Measurements from ENCODE around the gene GPR78.
A peak's percentile ranks its signal among the peaks of the same experiment; 100 is the strongest.

The GPR78 gene

GRCh38 chr4:8557151-8558076 is 22.8 kb upstream of the GPR78 start:
- Histone ChIP-seq H3K36me3 (ENCODE audit: control insufficient read depth in 1 of 2, insufficient read depth in 2 of 2, low read length in 2 of 2) (no peaks in the 10 kb centered on the region), H3K4me3 (ENCODE audit: low read depth, low read length) (no peak overlapping the region), H4K91ac (ENCODE audit: low read depth, low read length) (peak overlapping the region; percentile 93), H3K27me3 (ENCODE audit: insufficient read depth, low read length) (no peaks in the 10 kb centered on the region), H3K18ac (ENCODE audit: low read length) (peak overlapping the region; percentile 51), H4K12ac (ENCODE audit: low read depth, low read length) (peak overlapping the region; percentile 39), H3K27ac (ENCODE audit: low read depth, low read length) (peak overlapping the region; percentile 51), H3K79me1 (ENCODE audit: low read length) (peaks cover 57% of the 10 kb centered on the region), H2BK120ac (ENCODE audit: insufficient read depth, low read length, poor library complexity) (peak overlapping the region; percentile 94), H3K9ac (ENCODE audit: low read length) (no peak overlapping the region), H2AK5ac (ENCODE audit: low read length) (peak overlapping the region; percentile 92), H3K14ac (ENCODE audit: low read length) (peak overlapping the region; percentile 76), H3K4me1 (ENCODE audit: control insufficient read depth in 1 of 2, insufficient read depth in 2 of 2, low read length in 2 of 2) (peaks cover 44 to 46% of the 10 kb centered on the region in 2 experiments), H4K8ac (ENCODE audit: low read depth, low read length) (peak overlapping the region; percentile 50), H3K79me2 (ENCODE audit: control insufficient read depth, insufficient read depth, low read length, poor library complexity) (peaks cover 5% of the 10 kb centered on the region), H3K9me3 (ENCODE audit: insufficient read depth, low read depth, low read length) (no peaks in the 10 kb centered on the region), H3K4ac (ENCODE audit: low read depth, low read length) (peak overlapping the region; percentile 82), H2BK12ac (ENCODE audit: low read length) (peak overlapping the region; percentile 71), H3K23ac (ENCODE audit: low read length) (no peak overlapping the region), H3K4me2 (ENCODE audit: low read length) (no peak overlapping the region), H2AFZ (ENCODE audit: insufficient read depth, low read length, poor library complexity) (no peak overlapping the region), H2BK5ac (ENCODE audit: low read depth, low read length, poor library complexity) (peak overlapping the region; percentile 76)
- WGBS (ENCODE audit: extremely low coverage, insufficient coverage, insufficient read length) = no CpG with 5 or more reads among the region's 21 CpGs
- DNase-seq = peak in 1 of 2 donors; percentile 83

- Histone ChIP-seq H3K4me3 (ENCODE audit: low read depth, low read length) (no peak overlapping the region), H3K27ac (ENCODE audit: low read depth, low read length) (no peak overlapping the region), H3K79me1 (ENCODE audit: low read length) (peaks cover 56% of the 10 kb centered on the region), H3K18ac (ENCODE audit: low read length) (peak overlapping the region; percentile 51), H3K4me2 (ENCODE audit: low read length) (no peak overlapping the region), H2BK12ac (ENCODE audit: low read length) (peak overlapping the region; percentile 71), H4K8ac (ENCODE audit: low read depth, low read length) (peak overlapping the region; percentile 34), H2BK5ac (ENCODE audit: low read depth, low read length, poor library complexity) (peak overlapping the region; percentile 76), H3K9me3 (ENCODE audit: insufficient read depth, low read depth, low read length) (no peaks in the 10 kb centered on the region), H3K4ac (ENCODE audit: low read depth, low read length) (peak overlapping the region; percentile 39), H2AFZ (ENCODE audit: insufficient read depth, low read length, poor library complexity) (no peak overlapping the region), H3K79me2 (ENCODE audit: control insufficient read depth, insufficient read depth, low read length, poor library complexity) (peaks cover 5% of the 10 kb centered on the region), H4K12ac (ENCODE audit: low read depth, low read length) (peak overlapping the region; percentile 39), H3K14ac (ENCODE audit: low read length) (peak overlapping the region; percentile 76), H3K27me3 (ENCODE audit: insufficient read depth, low read length) (no peaks in the 10 kb centered on the region), H2BK120ac (ENCODE audit: insufficient read depth, low read length, poor library complexity) (peak overlapping the region; percentile 94), H3K4me1 (ENCODE audit: control insufficient read depth in 1 of 2, insufficient read depth in 2 of 2, low read length in 2 of 2) (peaks cover 44 to 46% of the 10 kb centered on the region in 2 experiments), H3K23ac (ENCODE audit: low read length) (no peak overlapping the region), H2AK5ac (ENCODE audit: low read length) (peak overlapping the region; percentile 92), H4K91ac (ENCODE audit: low read depth, low read length) (peak overlapping the region; percentile 93), H3K36me3 (ENCODE audit: control insufficient read depth in 1 of 2, insufficient read depth in 2 of 2, low read length in 2 of 2) (no peaks in the 10 kb centered on the region), H3K9ac (ENCODE audit: low read length) (no peak overlapping the region)
- WGBS (ENCODE audit: extremely low coverage, insufficient coverage, insufficient read length) = no CpG with 5 or more reads among the region's 21 CpGs
- DNase-seq = peak; percentile 80 to 84
Measured at GRCh38 chr4:8558080-8558960, 21.9 kb upstream of the GPR78 start.

- Histone ChIP-seq H2BK12ac (ENCODE audit: low read length) (peak overlapping the region; percentile 71), H3K4me2 (ENCODE audit: low read length) (no peak overlapping the region), H4K91ac (ENCODE audit: low read depth, low read length) (peak overlapping the region; percentile 93), H3K9me3 (ENCODE audit: insufficient read depth, low read depth, low read length) (no peaks in the 10 kb centered on the region), H3K27me3 (ENCODE audit: insufficient read depth, low read length) (no peaks in the 10 kb centered on the region), H2AK5ac (ENCODE audit: low read length) (peak overlapping the region; percentile 54), H3K4me3 (ENCODE audit: low read depth, low read length) (no peak overlapping the region), H2BK5ac (ENCODE audit: low read depth, low read length, poor library complexity) (peak overlapping the region; percentile 13), H3K36me3 (ENCODE audit: control insufficient read depth in 1 of 2, insufficient read depth in 2 of 2, low read length in 2 of 2) (no peaks in the 10 kb centered on the region), H4K8ac (ENCODE audit: low read depth, low read length) (peak overlapping the region; percentile 0), H3K27ac (ENCODE audit: low read depth, low read length) (no peak overlapping the region), H3K4ac (ENCODE audit: low read depth, low read length) (peak overlapping the region; percentile 6), H3K79me2 (ENCODE audit: control insufficient read depth, insufficient read depth, low read length, poor library complexity) (peaks cover 5% of the 10 kb centered on the region), H4K12ac (ENCODE audit: low read depth, low read length) (no peak overlapping the region), H2AFZ (ENCODE audit: insufficient read depth, low read length, poor library complexity) (no peak overlapping the region), H3K23ac (ENCODE audit: low read length) (no peak overlapping the region), H3K9ac (ENCODE audit: low read length) (no peak overlapping the region), H3K79me1 (ENCODE audit: low read length) (peaks cover 54% of the 10 kb centered on the region), H3K4me1 (ENCODE audit: control insufficient read depth in 1 of 2, insufficient read depth in 2 of 2, low read length in 2 of 2) (peaks cover 44 to 46% of the 10 kb centered on the region in 2 experiments), H2BK120ac (ENCODE audit: insufficient read depth, low read length, poor library complexity) (peak overlapping the region; percentile 94), H3K18ac (ENCODE audit: low read length) (peak overlapping the region; percentile 37), H3K14ac (ENCODE audit: low read length) (peak overlapping the region; percentile 76)
- DNase-seq = no peak
- no CpG with 5 or more reads among the region's 11 CpGs for WGBS (ENCODE audit: extremely low coverage, insufficient coverage, insufficient read length)
Measured at GRCh38 chr4:8559011-8559410, 21.2 kb upstream of the GPR78 start.

- peak; percentile 38 to 47 for DNase-seq
Measured at GRCh38 chr4:8559524-8560264, 20.5 kb upstream of the GPR78 start.

More at GRCh38 chr4:8559524-8560264, 20.5 kb upstream of the GPR78 start:
- Histone ChIP-seq H3K4me1 (ENCODE audit: control insufficient read depth in 1 of 2, insufficient read depth in 2 of 2, low read length in 2 of 2) (peaks cover 44 to 46% of the 10 kb centered on the region in 2 experiments), H4K91ac (ENCODE audit: low read depth, low read length) (peak overlapping the region; percentile 93), H3K36me3 (ENCODE audit: control insufficient read depth in 1 of 2, insufficient read depth in 2 of 2, low read length in 2 of 2) (no peaks in the 10 kb centered on the region), H3K9ac (ENCODE audit: low read length) (no peak overlapping the region), H4K8ac (ENCODE audit: low read depth, low read length) (peak overlapping the region; percentile 69), H2AK5ac (ENCODE audit: low read length) (peak overlapping the region; percentile 82), H3K14ac (ENCODE audit: low read length) (peak overlapping the region; percentile 58), H2AFZ (ENCODE audit: insufficient read depth, low read length, poor library complexity) (no peak overlapping the region), H3K4me3 (ENCODE audit: low read depth, low read length) (no peak overlapping the region), H3K4me2 (ENCODE audit: low read length) (no peak overlapping the region), H3K9me3 (ENCODE audit: insufficient read depth, low read depth, low read length) (no peaks in the 10 kb centered on the region), H2BK120ac (ENCODE audit: insufficient read depth, low read length, poor library complexity) (peak overlapping the region; percentile 94), H3K79me2 (ENCODE audit: control insufficient read depth, insufficient read depth, low read length, poor library complexity) (peaks cover 5% of the 10 kb centered on the region), H3K27ac (ENCODE audit: low read depth, low read length) (peak overlapping the region; percentile 83), H2BK5ac (ENCODE audit: low read depth, low read length, poor library complexity) (peak overlapping the region; percentile 86), H3K79me1 (ENCODE audit: low read length) (peaks cover 53% of the 10 kb centered on the region), H3K23ac (ENCODE audit: low read length) (no peak overlapping the region), H3K4ac (ENCODE audit: low read depth, low read length) (no peak overlapping the region), H3K18ac (ENCODE audit: low read length) (peak overlapping the region; percentile 36), H3K27me3 (ENCODE audit: insufficient read depth, low read length) (no peaks in the 10 kb centered on the region), H2BK12ac (ENCODE audit: low read length) (peak overlapping the region; percentile 71), H4K12ac (ENCODE audit: low read depth, low read length) (no peak overlapping the region)
- WGBS (ENCODE audit: extremely low coverage, insufficient coverage, insufficient read length) = no CpG with 5 or more reads among the region's 12 CpGs
